Measurements from ENCODE around the gene CEP44. TPM values are rescaled to one million over a fixed set of nuclear protein-coding genes. Genes with fewer than 3 reads are reported as not detected.

The CEP44 gene
- total and polyA plus RNA-seq, 10 of the 15 experiments (the other 5 are each of a cell fraction or from before 2014, with no cell fraction given), result 7.6 to 19.8 (median 14.2) TPM

DNA sequence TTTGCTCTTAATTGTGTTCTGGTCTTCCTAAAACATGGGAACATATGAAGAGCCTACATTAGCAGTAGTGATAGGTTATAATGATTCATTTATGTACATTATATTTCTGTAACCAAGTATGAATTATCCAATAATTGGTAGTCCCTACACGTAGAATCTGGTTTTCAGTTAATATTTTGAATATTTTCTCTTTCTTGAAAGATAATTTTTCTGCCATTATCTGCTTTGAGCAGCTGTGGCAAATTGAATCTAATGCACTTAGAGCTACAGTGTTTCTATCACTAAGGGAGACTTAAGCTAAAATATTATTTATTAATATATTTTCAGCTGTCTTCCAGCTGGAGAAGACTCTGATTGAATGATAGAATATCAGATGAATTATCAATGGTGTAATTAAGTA lies 21.0 kb downstream of the CEP44 start:
- DNase-seq (ENCODE audit: low read depth, low spot score), result no peak
- Histone ChIP-seq H3K4me1 (ENCODE audit: control insufficient read depth, insufficient read depth, low read length) (no peaks in the 10 kb centered on the region; the same call in 1 of the 2 replicates), H3K9ac (ENCODE audit: control insufficient read depth, insufficient read depth, low read length) (no peak overlapping the region), H3K9me3 (replicated peaks; ENCODE audit: control insufficient read depth, insufficient read depth, low read length) (no peaks in the 10 kb centered on the region), H3K27me3 (replicated peaks in 1 of 2; ENCODE audit: control insufficient read depth in 2 of 2, insufficient read depth in 2 of 2, low read length in 1 of 2) (no peaks in the 10 kb centered on the region), H3K79me2 (ENCODE audit: control insufficient read depth, insufficient read depth, low read length) (no peaks in the 10 kb centered on the region), H2AFZ (ENCODE audit: control insufficient read depth, low read depth, low read length) (no peak overlapping the region), H4K20me1 (ENCODE audit: control insufficient read depth, insufficient read depth) (no peaks in the 10 kb centered on the region), H3K27ac (ENCODE audit: control insufficient read depth, insufficient read depth) (no peak overlapping the region), H3K4me2 (ENCODE audit: control insufficient read depth, insufficient read depth) (no peak overlapping the region), H3K36me3 (ENCODE audit: control insufficient read depth in 2 of 2, insufficient read depth in 2 of 2, low read length in 1 of 2) (peaks cover 0 to 7% of the 10 kb centered on the region in 2 experiments; a peak in 1 of 4 replicates), H3K4me3 (no peak overlapping the region)
- ChIA-PET RAD21 (ENCODE audit: unreplicated experiment) (no interaction called here), SMC1A (ENCODE audit: uncharacterized antibody, unreplicated experiment) (interaction anchor here (2.1 kb wide), 1 partner anchor 82 kb away, joined by 4 read pairs; no protein-coding TSS in a partner anchor), POLR2A (no interaction called here), CTCF (interaction anchor here (0.6 to 1.0 kb wide), 3 partner anchors 14 to 82 kb away, joined by 3 to 4 read pairs (median 3); no protein-coding TSS in a partner anchor)
- no peak for ATAC-seq
- no peak for TF ChIP-seq FOXK2 (IDR thresholded peaks at IDR 0.05)
- TF ChIP-seq, protein P1, sequence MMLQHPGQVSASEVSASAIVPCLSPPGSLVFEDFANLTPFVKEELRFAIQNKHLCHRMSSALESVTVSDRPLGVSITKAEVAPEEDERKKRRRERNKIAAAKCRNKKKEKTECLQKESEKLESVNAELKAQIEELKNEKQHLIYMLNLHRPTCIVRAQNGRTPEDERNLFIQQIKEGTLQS (IDR thresholded peaks at IDR 0.05; ENCODE audit: borderline replicate concordance, extremely low read depth, low read depth, low read length), result no peak
- TF ChIP-seq, protein P2, sequence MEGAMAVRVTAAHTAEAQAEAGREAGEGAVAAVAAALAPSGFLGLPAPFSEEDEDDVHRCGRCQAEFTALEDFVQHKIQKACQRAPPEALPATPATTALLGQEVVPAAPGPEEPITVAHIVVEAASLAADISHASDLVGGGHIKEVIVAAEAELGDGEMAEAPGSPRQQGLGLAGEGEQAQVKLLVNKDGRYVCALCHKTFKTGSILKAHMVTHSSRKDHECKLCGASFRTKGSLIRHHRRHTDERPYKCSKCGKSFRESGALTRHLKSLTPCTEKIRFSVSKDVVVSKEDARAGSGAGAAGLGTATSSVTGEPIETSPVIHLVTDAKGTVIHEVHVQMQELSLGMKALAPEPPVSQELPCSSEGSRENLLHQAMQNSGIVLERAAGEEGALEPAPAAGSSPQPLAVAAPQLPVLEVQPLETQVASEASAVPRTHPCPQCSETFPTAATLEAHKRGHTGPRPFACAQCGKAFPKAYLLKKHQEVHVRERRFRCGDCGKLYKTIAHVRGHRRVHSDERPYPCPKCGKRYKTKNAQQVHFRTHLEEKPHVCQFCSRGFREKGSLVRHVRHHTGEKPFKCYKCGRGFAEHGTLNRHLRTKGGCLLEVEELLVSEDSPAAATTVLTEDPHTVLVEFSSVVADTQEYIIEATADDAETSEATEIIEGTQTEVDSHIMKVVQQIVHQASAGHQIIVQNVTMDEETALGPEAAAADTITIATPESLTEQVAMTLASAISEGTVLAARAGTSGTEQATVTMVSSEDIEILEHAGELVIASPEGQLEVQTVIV (IDR thresholded peaks at IDR 0.05; ENCODE audit: borderline replicate concordance, partially characterized antibody), result no peak
- no peak for TF ChIP-seq RB1 (IDR thresholded peaks at IDR 0.05; ENCODE audit: borderline replicate concordance)
- TF ChIP-seq CEBPB (IDR thresholded peaks at IDR 0.05; ENCODE audit: borderline replicate concordance in 1 of 2, low read depth in 2 of 2, low read length in 2 of 2), result no peak
- no peak for TF ChIP-seq MYC (IDR thresholded peaks at IDR 0.05; ENCODE audit: insufficient read depth, insufficient read length, insufficient replicate concordance, low read length, severe bottlenecking)
- TF ChIP-seq, protein P3, sequence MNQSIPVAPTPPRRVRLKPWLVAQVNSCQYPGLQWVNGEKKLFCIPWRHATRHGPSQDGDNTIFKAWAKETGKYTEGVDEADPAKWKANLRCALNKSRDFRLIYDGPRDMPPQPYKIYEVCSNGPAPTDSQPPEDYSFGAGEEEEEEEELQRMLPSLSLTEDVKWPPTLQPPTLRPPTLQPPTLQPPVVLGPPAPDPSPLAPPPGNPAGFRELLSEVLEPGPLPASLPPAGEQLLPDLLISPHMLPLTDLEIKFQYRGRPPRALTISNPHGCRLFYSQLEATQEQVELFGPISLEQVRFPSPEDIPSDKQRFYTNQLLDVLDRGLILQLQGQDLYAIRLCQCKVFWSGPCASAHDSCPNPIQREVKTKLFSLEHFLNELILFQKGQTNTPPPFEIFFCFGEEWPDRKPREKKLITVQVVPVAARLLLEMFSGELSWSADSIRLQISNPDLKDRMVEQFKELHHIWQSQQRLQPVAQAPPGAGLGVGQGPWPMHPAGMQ (IDR thresholded peaks at IDR 0.05; ENCODE audit: borderline replicate concordance), result no peak
- TF ChIP-seq IRF4 (IDR thresholded peaks at IDR 0.05; ENCODE audit: low read depth, low read length), result no peak
- no peak for TF ChIP-seq IKZF1 (conservative IDR thresholded peaks at IDR 0.05)
- no peak for TF ChIP-seq ZNF384 (IDR thresholded peaks at IDR 0.05; ENCODE audit: borderline replicate concordance, low read depth, low read length)
- no peak for TF ChIP-seq TBL1XR1 (IDR thresholded peaks at IDR 0.05; ENCODE audit: low read depth, low read length)
- TF ChIP-seq HDAC2 (IDR thresholded peaks at IDR 0.05), result no peak
- in situ Hi-C loops (cut with MboI) (loop anchor here (25.0 kb wide), 1 partner anchor 792 kb away; no protein-coding TSS in a partner anchor), intact Hi-C loops (cut with micrococcal nuclease; ENCODE audit: unreplicated experiment) (no loop called here)
- BruUV-seq (replicated peaks), result no TSS peak
- WGBS (ENCODE audit: insufficient coverage, insufficient replicate concordance, low lambda C conversion rate, missing lambda C conversion rate), result 96% methylated on average over 1 of the region's 1 CpG
- FAIRE-seq, result no peak
